MM.1S (cell line): ENCODE results near the gene RPS6KA2.

ENCODE experiments used
- DNase-seq: peaks from one replicate; pipeline ENCODE4 v3.0.0-alpha.2; 2015
- H2AFZ ChIP-seq: fragments of 300-600 bp; sonication (generic); 2 replicates; pipeline ENCODE4 v1.6.0; 2016; ENCODE audit warnings: antibody characterized with exemption, low read length
- H3F3A ChIP-seq: fragments of 300-600 bp; sonication (generic); 2 replicates; pipeline ENCODE4 v1.6.1; 2016; ENCODE audit warnings: mild to moderate bottlenecking, antibody characterized with exemption, low read length, moderate library complexity, mixed read lengths; ENCODE audit not compliant: insufficient read depth
- H3K27ac ChIP-seq: fragments of 300-600 bp; sonication (generic); 2 replicates; pipeline ENCODE4 v1.5.1; 2016; ENCODE audit warnings: mild to moderate bottlenecking, low read length
- H3K27me3 ChIP-seq: fragments of 300-600 bp; sonication (generic); replicated peaks from 2 replicates; pipeline ENCODE4 v1.6.0; 2016; ENCODE audit warnings: low read length; ENCODE audit not compliant: insufficient read depth
- H3K36me3 ChIP-seq: fragments of 300-600 bp; sonication (generic); replicated peaks from 2 replicates; pipeline ENCODE4 v1.6.1; 2016; ENCODE audit warnings: mild to moderate bottlenecking, low read length, mixed read lengths; ENCODE audit not compliant: insufficient read depth
- H3K4me1 ChIP-seq: fragments of 300-600 bp; sonication (generic); 2 replicates; pipeline ENCODE4 v1.6.1; 2016; ENCODE audit warnings: low read length, mixed read lengths
- H3K4me2 ChIP-seq: fragments of 300-600 bp; sonication (generic); 2 replicates; pipeline ENCODE4 v1.6.0; 2016; ENCODE audit warnings: low read depth, low read length
- H3K4me3 ChIP-seq: fragments of 300-600 bp; sonication (generic); 2 replicates; pipeline ENCODE4 v1.5.1; 2016; ENCODE audit warnings: low read length, mixed read lengths
- H3K79me2 ChIP-seq: fragments of 300-600 bp; sonication (generic); 2 replicates; pipeline ENCODE4 v1.6.1; 2016; ENCODE audit warnings: mixed run types, low read length, mixed read lengths
- H3K9ac ChIP-seq: fragments of 300-600 bp; sonication (generic); 2 replicates; pipeline ENCODE4 v1.6.1; 2016; ENCODE audit warnings: low read length, mixed read lengths
- H3K9me2 ChIP-seq: fragments of 300-600 bp; sonication (generic); replicated peaks from 2 replicates; pipeline ENCODE4 v1.6.1; 2016; ENCODE audit warnings: mild to moderate bottlenecking, low read length, mixed read lengths; ENCODE audit not compliant: insufficient read depth
- H3K9me3 ChIP-seq: fragments of 300-600 bp; sonication (generic); replicated peaks from 2 replicates; pipeline ENCODE4 v1.6.1; 2016; ENCODE audit warnings: mild to moderate bottlenecking, low read length, mixed read lengths; ENCODE audit not compliant: insufficient read depth
- H4K20me1 ChIP-seq: fragments of 300-600 bp; sonication (generic); 2 replicates; pipeline ENCODE4 v1.6.1; 2016; ENCODE audit warnings: mild to moderate bottlenecking, low read length, moderate library complexity, mixed read lengths; ENCODE audit not compliant: insufficient read depth
- EZH2 ChIP-seq: fragments of 300-600 bp; sonication (generic); optimal IDR thresholded peaks from 2 replicates; pipeline ENCODE3; 2017; ENCODE audit warnings: low read depth, mild to moderate bottlenecking, antibody characterized with exemption, low read length, mixed read lengths
- EZH2phosphoT487 ChIP-seq: fragments of 300-600 bp; sonication (generic); IDR thresholded peaks from 2 replicates; pipeline ENCODE4 v1.6.1; 2018; ENCODE audit warnings: antibody characterized with exemption, low read length
- TF ChIP-seq, protein P1 (sequence below): fragments of 300-600 bp; sonication (generic); IDR thresholded peaks from 2 replicates; pipeline ENCODE4 v1.5.1; 2016; ENCODE audit warnings: antibody characterized with exemption, low read length, mixed read lengths

Gene RPS6KA2

DNA sequence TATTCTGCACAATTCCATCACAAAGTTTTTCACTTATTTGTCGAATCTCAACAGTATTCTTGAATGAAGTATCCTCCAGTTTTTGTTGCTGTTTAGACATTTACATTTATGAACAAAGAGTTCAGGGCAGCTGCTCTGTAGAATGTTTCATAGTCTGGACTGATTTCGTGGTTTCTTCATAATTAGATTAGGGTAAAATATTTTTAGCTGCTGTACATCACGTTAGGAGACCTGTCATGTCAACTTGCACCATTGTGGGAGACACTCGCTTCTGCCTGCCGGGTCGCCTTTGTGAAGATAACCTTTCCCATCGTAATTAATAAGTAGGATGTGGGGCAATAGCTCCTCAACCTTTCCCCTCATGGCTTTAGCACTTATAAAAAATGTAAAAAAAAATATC lies 27.5 kb upstream of the RPS6KA2 start:
- Histone ChIP-seq H3K4me2 (no peak overlapping the region), H3K79me2 (no peaks in the 10 kb centered on the region), H2AFZ (no peak overlapping the region), H3F3A (no peaks in the 10 kb centered on the region), H3K9me3 (no peaks in the 10 kb centered on the region), H3K9me2 (no peaks in the 10 kb centered on the region), H3K36me3 (no peaks in the 10 kb centered on the region), H3K4me3 (no peak overlapping the region), H3K27ac (no peak overlapping the region), H3K9ac (no peak overlapping the region), H3K27me3 (no peaks in the 10 kb centered on the region), H4K20me1 (no peaks in the 10 kb centered on the region), H3K4me1 (no peaks in the 10 kb centered on the region)
- no peak for DNase-seq
- TF ChIP-seq, protein P1, sequence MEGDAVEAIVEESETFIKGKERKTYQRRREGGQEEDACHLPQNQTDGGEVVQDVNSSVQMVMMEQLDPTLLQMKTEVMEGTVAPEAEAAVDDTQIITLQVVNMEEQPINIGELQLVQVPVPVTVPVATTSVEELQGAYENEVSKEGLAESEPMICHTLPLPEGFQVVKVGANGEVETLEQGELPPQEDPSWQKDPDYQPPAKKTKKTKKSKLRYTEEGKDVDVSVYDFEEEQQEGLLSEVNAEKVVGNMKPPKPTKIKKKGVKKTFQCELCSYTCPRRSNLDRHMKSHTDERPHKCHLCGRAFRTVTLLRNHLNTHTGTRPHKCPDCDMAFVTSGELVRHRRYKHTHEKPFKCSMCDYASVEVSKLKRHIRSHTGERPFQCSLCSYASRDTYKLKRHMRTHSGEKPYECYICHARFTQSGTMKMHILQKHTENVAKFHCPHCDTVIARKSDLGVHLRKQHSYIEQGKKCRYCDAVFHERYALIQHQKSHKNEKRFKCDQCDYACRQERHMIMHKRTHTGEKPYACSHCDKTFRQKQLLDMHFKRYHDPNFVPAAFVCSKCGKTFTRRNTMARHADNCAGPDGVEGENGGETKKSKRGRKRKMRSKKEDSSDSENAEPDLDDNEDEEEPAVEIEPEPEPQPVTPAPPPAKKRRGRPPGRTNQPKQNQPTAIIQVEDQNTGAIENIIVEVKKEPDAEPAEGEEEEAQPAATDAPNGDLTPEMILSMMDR, result no peak
- TF ChIP-seq EZH2phosphoT487 (no peak), EZH2 (no peak)

DNA sequence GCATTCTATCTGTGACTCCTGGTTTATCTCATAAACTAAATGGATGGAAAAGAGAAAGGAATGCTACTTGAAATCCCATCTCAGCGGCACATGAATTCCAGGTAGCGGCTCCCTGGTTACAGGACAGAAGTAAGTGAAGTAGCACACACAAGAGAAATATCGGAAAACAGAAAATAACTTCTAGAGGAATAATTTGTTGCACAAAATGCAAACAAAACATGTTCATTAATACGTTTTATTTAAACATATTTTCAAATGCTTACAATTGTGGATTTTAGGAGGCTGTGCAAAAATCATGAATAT lies 26.5 kb upstream of the RPS6KA2 start:
- TF ChIP-seq, protein P1, result no peak
- TF ChIP-seq EZH2 (no peak), EZH2phosphoT487 (no peak)
- Histone ChIP-seq H3K4me2 (no peak overlapping the region), H3K4me3 (no peak overlapping the region), H3K27ac (no peak overlapping the region), H3K9me2 (no peaks in the 10 kb centered on the region), H3K79me2 (no peaks in the 10 kb centered on the region), H3K9me3 (no peaks in the 10 kb centered on the region), H3K27me3 (no peaks in the 10 kb centered on the region), H2AFZ (no peak overlapping the region), H4K20me1 (no peaks in the 10 kb centered on the region), H3F3A (no peaks in the 10 kb centered on the region), H3K4me1 (no peaks in the 10 kb centered on the region), H3K9ac (no peak overlapping the region), H3K36me3 (no peaks in the 10 kb centered on the region)
- DNase-seq, result no peak

DNA sequence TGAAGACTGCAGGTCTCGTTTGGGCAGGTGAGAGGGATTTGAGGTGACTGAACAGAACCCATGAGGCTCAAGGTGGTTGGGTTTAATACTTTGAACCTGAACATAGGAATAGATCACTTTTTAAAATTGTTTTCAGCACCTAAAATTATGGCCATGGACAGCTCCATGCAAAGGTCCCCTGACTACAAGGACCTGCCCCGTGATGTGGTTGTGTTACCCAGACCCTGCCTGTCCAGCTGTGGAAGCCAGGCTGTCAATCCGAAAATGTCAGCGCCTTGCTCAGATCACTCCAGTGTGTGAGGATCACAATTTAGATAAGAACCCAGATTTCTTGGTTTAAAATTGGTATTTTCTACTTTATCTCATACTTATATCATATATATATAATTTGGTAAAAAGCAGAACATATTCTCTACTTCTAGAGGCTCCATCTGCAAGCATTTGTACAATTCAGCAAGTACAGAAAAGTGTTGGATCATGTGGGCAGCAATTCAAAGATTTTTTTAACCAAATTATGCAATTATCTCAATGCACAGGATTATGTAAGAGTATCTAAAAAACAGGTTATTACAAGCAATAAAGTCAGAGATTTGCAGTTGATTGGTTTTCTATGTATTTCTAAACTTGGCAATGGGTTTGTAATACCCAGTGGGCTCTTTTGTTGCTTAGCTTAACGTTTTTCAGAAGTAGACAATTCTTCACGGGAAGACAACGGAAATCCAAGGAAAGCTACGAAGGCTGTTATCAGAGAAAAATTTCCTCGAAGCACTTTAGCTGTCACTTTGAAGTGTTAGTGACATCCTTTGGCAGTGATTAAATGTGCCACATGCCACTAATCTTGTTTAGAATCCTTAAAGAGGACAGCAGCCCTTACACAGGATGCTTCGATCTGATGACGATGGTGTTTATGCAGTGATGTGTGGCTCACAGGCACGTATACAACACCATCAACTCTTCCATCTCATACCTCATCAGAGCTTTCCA lies 24.1 kb upstream of the RPS6KA2 start:
- H3K79me2 ChIP-seq, result no peaks in the 10 kb centered on the region
- no peak overlapping the region for H2AFZ ChIP-seq
- no peaks in the 10 kb centered on the region for H3K36me3 ChIP-seq
- no peaks in the 10 kb centered on the region for H3K4me1 ChIP-seq
- DNase-seq, result no peak
- no peak overlapping the region for H3K4me2 ChIP-seq
- H3K27me3 ChIP-seq, result no peaks in the 10 kb centered on the region
- H3F3A ChIP-seq, result no peaks in the 10 kb centered on the region
- no peak overlapping the region for H3K9ac ChIP-seq
- no peaks in the 10 kb centered on the region for H3K9me3 ChIP-seq
- H4K20me1 ChIP-seq, result no peaks in the 10 kb centered on the region
- TF ChIP-seq EZH2phosphoT487, result no peak
- TF ChIP-seq, protein P1, result no peak
- no peak for TF ChIP-seq EZH2
- no peaks in the 10 kb centered on the region for H3K9me2 ChIP-seq
- no peak overlapping the region for H3K27ac ChIP-seq
- no peak overlapping the region for H3K4me3 ChIP-seq
